H9 (cell line): ENCODE measurements around the gene MAPK6. TPM values are rescaled to one million over a fixed set of nuclear protein-coding genes. Genes with fewer than 3 reads are reported as not detected.

Source experiments
- DNase-seq: peaks from one replicate; pipeline ENCODE4 v3.0.0-alpha.2; 2017
- H2AFZ ChIP-seq: one replicate; pipeline ENCODE4 v1.6.1; 2013; ENCODE audit warnings: mild to moderate bottlenecking, low read length, control low read depth, moderate library complexity
- H2AK5ac ChIP-seq: 2 replicates; pipeline ENCODE4 v1.6.1; 2013; ENCODE audit warnings: low read length, control low read depth, mixed read lengths; ENCODE audit not compliant: insufficient read length
- H2BK120ac ChIP-seq: one replicate; pipeline ENCODE4 v1.6.1; 2013; ENCODE audit warnings: low read depth, mild to moderate bottlenecking, low read length, control low read depth, inconsistent platforms; ENCODE audit not compliant: poor library complexity, severe bottlenecking
- H2BK12ac ChIP-seq: 2 replicates; pipeline ENCODE4 v1.6.1; 2013; ENCODE audit warnings: low read length, control low read depth, mixed read lengths, low read depth; ENCODE audit not compliant: insufficient read length
- H2BK15ac ChIP-seq: 2 replicates; pipeline ENCODE4 v1.6.1; 2013; ENCODE audit warnings: low read depth, low read length, control low read depth
- H2BK20ac ChIP-seq: one replicate; pipeline ENCODE4 v1.6.1; 2013; ENCODE audit warnings: low read depth, mild to moderate bottlenecking, low read length, control low read depth, inconsistent platforms; ENCODE audit not compliant: poor library complexity, severe bottlenecking
- H2BK5ac ChIP-seq: 2 replicates; pipeline ENCODE4 v1.6.1; 2013; ENCODE audit warnings: low read length, control low read depth, mixed read lengths; ENCODE audit not compliant: insufficient read length
- H3K14ac ChIP-seq: 2 replicates; pipeline ENCODE4 v1.6.1; 2013; ENCODE audit warnings: low read length, control low read depth; ENCODE audit not compliant: insufficient read depth
- H3K18ac ChIP-seq: 2 replicates; pipeline ENCODE4 v1.6.1; 2013; ENCODE audit warnings: low read depth, mild to moderate bottlenecking, mixed read lengths, low read length, control low read depth; ENCODE audit not compliant: insufficient read length
- H3K23ac ChIP-seq: 2 replicates; pipeline ENCODE4 v1.6.1; 2013; ENCODE audit warnings: low read length, control low read depth, mixed read lengths, low read depth; ENCODE audit not compliant: insufficient read length
- H3K23me2 ChIP-seq: 2 replicates; pipeline ENCODE4 v1.6.1; 2013; ENCODE audit warnings: low read depth, mild to moderate bottlenecking, mixed read lengths, low read length, control low read depth; ENCODE audit not compliant: insufficient read length, poor library complexity, severe bottlenecking
- H3K27ac ChIP-seq: 2 replicates; pipeline ENCODE4 v1.5.1; 2013; ENCODE audit warnings: low read length, control low read depth, mixed read lengths, low read depth; ENCODE audit not compliant: insufficient read length
- H3K27me3 ChIP-seq: 2 replicates; pipeline ENCODE4 v1.6.1; 2013; ENCODE audit warnings: low read length, control low read depth, inconsistent platforms; ENCODE audit not compliant: insufficient read depth
- H3K4ac ChIP-seq: 2 replicates; pipeline ENCODE4 v1.6.1; 2013; ENCODE audit warnings: low read depth, mild to moderate bottlenecking, control low read depth, inconsistent platforms, low read length, moderate library complexity
- H3K4me1 ChIP-seq: 2 replicates; pipeline ENCODE4 v1.6.1; 2013; ENCODE audit warnings: low read length, control low read depth, inconsistent platforms; ENCODE audit not compliant: insufficient read depth
- H3K4me2 ChIP-seq: 2 replicates; pipeline ENCODE4 v1.6.1; 2013; ENCODE audit warnings: low read length, control low read depth, mixed read lengths; ENCODE audit not compliant: insufficient read length, insufficient read depth
- H3K56ac ChIP-seq: 2 replicates; pipeline ENCODE4 v1.6.1; 2013; ENCODE audit warnings: low read depth, mild to moderate bottlenecking, mixed read lengths, low read length, control low read depth; ENCODE audit not compliant: insufficient read length
- H3K79me1 ChIP-seq: 2 replicates; pipeline ENCODE4 v1.6.1; 2013; ENCODE audit warnings: low read depth, mild to moderate bottlenecking, moderate library complexity, low read length, control low read depth, inconsistent platforms; ENCODE audit not compliant: insufficient read depth, poor library complexity, severe bottlenecking
- H3K79me2 ChIP-seq: 2 replicates; pipeline ENCODE4 v1.6.1; 2013; ENCODE audit warnings: low read length, control low read depth, inconsistent platforms; ENCODE audit not compliant: insufficient read depth
- H3K9ac ChIP-seq: 2 replicates; pipeline ENCODE4 v1.6.1; 2013; ENCODE audit warnings: low read length, control low read depth, mixed read lengths; ENCODE audit not compliant: insufficient read length; ENCODE audit errors: extremely low read depth
- H3K9me3 ChIP-seq: one replicate; pipeline ENCODE4 v1.6.1; 2013; ENCODE audit warnings: low read depth, low read length, inconsistent platforms; ENCODE audit not compliant: control insufficient read depth
- H3T11ph ChIP-seq: one replicate; pipeline ENCODE4 v1.6.1; 2013; ENCODE audit warnings: mild to moderate bottlenecking, low read length, control low read depth, inconsistent platforms
- H4K20me1 ChIP-seq: one replicate; pipeline ENCODE4 v1.6.1; 2013; ENCODE audit not compliant: control insufficient read depth, insufficient read length, insufficient read depth
- H4K5ac ChIP-seq: 2 replicates; pipeline ENCODE4 v1.6.1; 2013; ENCODE audit warnings: low read depth, mild to moderate bottlenecking, mixed read lengths, low read length, control low read depth; ENCODE audit not compliant: insufficient read length
- H4K8ac ChIP-seq: replicated peaks from 2 replicates; pipeline ENCODE4 v1.6.1; 2013; ENCODE audit warnings: low read length, control low read depth, mixed read lengths, low read depth; ENCODE audit not compliant: insufficient read length
- H4K91ac ChIP-seq: 2 replicates; pipeline ENCODE4 v1.6.1; 2013; ENCODE audit warnings: low read depth, mild to moderate bottlenecking, moderate library complexity, mixed read lengths, low read length, control low read depth; ENCODE audit not compliant: insufficient read length
- H3K27ac Mint-ChIP-seq, 3 experiments: 2 replicates in 2 of 3; 3 replicates in 1 of 3; pipeline ENCODE4 v1.8.0; 2020 to 2021; ENCODE audit warnings: mixed read lengths in 3 of 3, mild to moderate bottlenecking in 1 of 3, moderate library complexity in 1 of 3
- H3K27me3 Mint-ChIP-seq: 2 replicates; pipeline ENCODE4 v1.8.0; 2021; ENCODE audit warnings: low read depth, mild to moderate bottlenecking, moderate library complexity, mixed read lengths
- H3K36me3 Mint-ChIP-seq, 3 experiments: 2 replicates in 2 of 3; 3 replicates in 1 of 3; pipeline ENCODE4 v1.8.0; 2020 to 2021; ENCODE audit warnings: low read depth in 3 of 3, mixed read lengths in 3 of 3; ENCODE audit not compliant: insufficient read depth in 1 of 3
- H3K4me1 Mint-ChIP-seq, 2 experiments: 2 replicates each; pipeline ENCODE4 v1.8.0; 2020; ENCODE audit warnings: mixed read lengths in 2 of 2
- H3K4me3 Mint-ChIP-seq, 2 experiments: 2 replicates in 1 of 2; 3 replicates in 1 of 2; pipeline ENCODE4 v1.8.0; 2020 to 2021; ENCODE audit warnings: mild to moderate bottlenecking in 2 of 2, mixed read lengths in 2 of 2, moderate library complexity in 1 of 2
- H3K9me3 Mint-ChIP-seq, 2 experiments: 2 replicates in 1 of 2; 3 replicates in 1 of 2; pipeline ENCODE4 v1.8.0; 2020; ENCODE audit warnings: mild to moderate bottlenecking in 2 of 2, mixed read lengths in 2 of 2, moderate library complexity in 1 of 2
- WGBS: extraction: QIAGEN DNeasy Blood & Tissue Kit; methylation state at CpG from one replicate; pipeline ENCODE4 v1.1.7; 2013; ENCODE audit warnings: missing lambda C conversion rate, low lambda C conversion rate, mixed read lengths; ENCODE audit not compliant: insufficient read length; ENCODE audit errors: extremely low coverage; 5-methylcytosine and 5-hydroxymethylcytosine counted together
- total RNA-seq: library from RNA; stranded (reverse); gene quantifications from 2 replicates; pipeline ENCODE4 v1.2.1, GENCODE V29; 2021
- TF ChIP-seq, protein P1 (sequence below): fragments of 200-600 bp; sonication (generic); conservative IDR thresholded peaks from 3 replicates; pipeline ENCODE4 v1.8.0; 2021; ENCODE audit warnings: antibody characterized with exemption, mild to moderate bottlenecking

The MAPK6 gene
- total RNA-seq, 1 experiment from 2014 or later: 88.6 TPM

GRCh38 chr15:52030010-52030409 lies 11.0 kb downstream of the MAPK6 start:
- Histone ChIP-seq H3K18ac (no peak overlapping the region), H3K27ac (peak overlapping the region; percentile 65), H3K23me2 (no peaks in the 10 kb centered on the region), H2BK12ac (no peak overlapping the region), H3K9ac (no peak overlapping the region), H4K5ac (no peak overlapping the region), H3K27me3 (no peaks in the 10 kb centered on the region), H3T11ph (no peak overlapping the region), H4K8ac (no peak overlapping the region), H3K4ac (no peak overlapping the region), H2AK5ac (no peak overlapping the region), H2BK15ac (no peak overlapping the region), H3K14ac (no peak overlapping the region), H4K91ac (no peak overlapping the region), H3K23ac (no peak overlapping the region), H2AFZ (no peak overlapping the region), H3K56ac (no peak overlapping the region), H2BK5ac (no peak overlapping the region), H2BK20ac (no peak overlapping the region), H3K79me1 (peaks cover 5% of the 10 kb centered on the region), H2BK120ac (no peak overlapping the region), H3K79me2 (peaks cover 44% of the 10 kb centered on the region), H3K9me3 (no peaks in the 10 kb centered on the region), H3K4me2 (peak overlapping the region; percentile 12), H4K20me1 (no peaks in the 10 kb centered on the region), H3K4me1 (peaks cover 2% of the 10 kb centered on the region; the same call in 1 of the 2 replicates)
- Mint-ChIP-seq H3K4me3 (peak overlapping the region in 1 of 2 experiments; percentile 46; a peak in 2 of 5 replicates), H3K27ac (peak overlapping the region; percentile 65 to 94 (median 76); a peak in 6 of 7 replicates), H3K9me3 (peaks cover 0 to 10% of the 10 kb centered on the region in 2 experiments; a peak in 3 of 5 replicates), H3K36me3 (peaks cover 14 to 36% (median 18%) of the 10 kb centered on the region in 3 experiments), H3K4me1 (peaks cover 19 to 24% of the 10 kb centered on the region in 2 experiments), H3K27me3 (no peaks in the 10 kb centered on the region)
- no CpG with 5 or more reads among the region's 2 CpGs for WGBS
- no peak for DNase-seq
- TF ChIP-seq, protein P1, sequence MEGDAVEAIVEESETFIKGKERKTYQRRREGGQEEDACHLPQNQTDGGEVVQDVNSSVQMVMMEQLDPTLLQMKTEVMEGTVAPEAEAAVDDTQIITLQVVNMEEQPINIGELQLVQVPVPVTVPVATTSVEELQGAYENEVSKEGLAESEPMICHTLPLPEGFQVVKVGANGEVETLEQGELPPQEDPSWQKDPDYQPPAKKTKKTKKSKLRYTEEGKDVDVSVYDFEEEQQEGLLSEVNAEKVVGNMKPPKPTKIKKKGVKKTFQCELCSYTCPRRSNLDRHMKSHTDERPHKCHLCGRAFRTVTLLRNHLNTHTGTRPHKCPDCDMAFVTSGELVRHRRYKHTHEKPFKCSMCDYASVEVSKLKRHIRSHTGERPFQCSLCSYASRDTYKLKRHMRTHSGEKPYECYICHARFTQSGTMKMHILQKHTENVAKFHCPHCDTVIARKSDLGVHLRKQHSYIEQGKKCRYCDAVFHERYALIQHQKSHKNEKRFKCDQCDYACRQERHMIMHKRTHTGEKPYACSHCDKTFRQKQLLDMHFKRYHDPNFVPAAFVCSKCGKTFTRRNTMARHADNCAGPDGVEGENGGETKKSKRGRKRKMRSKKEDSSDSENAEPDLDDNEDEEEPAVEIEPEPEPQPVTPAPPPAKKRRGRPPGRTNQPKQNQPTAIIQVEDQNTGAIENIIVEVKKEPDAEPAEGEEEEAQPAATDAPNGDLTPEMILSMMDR: no peak
